HG02973 (cell line): Measurements from ENCODE around the gene GAS6.

Experiments used
- ATAC-seq: cut with Tn5 transposase; IDR thresholded peaks from one replicate; pipeline ENCODE4 v1.9.1; 2021; ENCODE audit warnings: moderate library complexity; ENCODE audit not compliant: unreplicated experiment

The GAS6 gene

DNA sequence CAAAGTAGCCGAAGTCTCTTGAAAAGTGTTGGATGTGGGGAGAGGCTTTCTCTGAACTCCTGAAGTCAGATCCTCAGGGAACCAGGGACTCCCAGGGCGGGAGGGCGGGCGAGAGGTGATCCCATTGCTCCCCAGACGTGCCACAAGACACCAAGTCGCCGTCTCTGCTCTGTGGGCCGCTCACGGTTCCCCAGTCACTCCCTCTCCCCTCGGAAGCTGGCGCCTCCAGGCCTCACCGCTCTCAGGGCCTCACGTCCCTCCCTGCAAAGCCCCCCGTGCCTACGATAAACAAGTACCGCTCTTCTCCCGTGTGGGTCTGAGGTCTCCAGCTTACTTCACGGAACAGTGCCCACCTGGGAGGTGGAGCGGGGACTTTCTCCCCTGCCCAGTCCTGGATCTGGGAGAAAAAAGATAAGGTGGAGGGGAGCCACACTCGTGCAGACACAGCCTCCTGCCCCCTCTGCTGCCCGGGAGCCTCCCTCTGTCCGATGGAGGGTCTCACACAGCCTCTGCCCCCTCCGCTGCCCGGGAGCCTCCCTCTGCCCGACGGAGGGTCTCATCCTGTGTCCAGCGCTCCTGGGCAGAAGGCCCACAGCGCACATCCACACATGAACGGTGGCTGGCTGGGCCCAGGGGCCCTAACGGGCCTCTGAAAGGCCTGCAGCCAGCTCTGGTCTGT lies 50.7 kb downstream of the GAS6 start:
- ATAC-seq: no peak

DNA sequence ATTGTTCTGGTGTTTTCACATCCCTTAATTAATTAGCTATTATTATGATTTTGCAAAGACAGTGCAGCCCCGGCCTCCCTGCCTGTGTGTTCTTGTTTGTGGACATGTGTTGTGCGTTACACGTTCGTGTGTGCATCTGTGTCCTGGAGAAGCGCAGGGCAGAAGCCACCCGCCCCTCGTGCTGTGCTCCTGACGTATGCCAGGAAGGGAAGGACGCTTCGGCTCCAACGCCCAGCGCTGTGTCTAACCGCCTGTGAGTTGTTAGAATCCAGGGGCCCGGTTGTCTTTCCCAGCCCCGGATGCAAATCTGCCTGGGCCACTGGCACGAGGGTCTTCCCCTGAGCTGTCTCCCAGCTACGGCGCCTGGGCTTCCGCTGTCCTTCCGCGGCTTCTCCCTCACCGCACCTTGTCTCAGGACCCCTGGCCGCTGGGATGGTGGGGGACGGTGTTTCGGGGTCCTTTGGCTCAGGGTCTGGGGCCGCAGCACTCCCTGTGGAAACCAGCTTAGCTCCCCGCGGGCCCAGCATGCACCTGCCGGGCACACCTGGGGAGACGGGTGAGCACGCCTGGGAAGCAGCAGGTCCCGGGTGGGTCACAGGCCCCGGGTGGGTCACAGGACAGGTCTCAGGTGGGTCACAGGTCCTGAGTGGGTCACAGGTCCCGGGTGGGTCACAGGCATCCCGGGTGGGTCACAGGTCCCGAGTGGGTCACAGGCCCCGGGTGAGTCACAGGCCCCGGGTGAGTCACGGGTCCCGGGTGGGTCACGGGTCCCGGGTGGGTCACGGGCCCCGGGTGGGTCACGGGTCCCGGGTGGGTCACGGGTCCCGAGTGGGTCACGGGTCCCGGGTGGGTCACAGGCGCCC lies 51.5 kb downstream of the GAS6 start:
- no peak for ATAC-seq

DNA sequence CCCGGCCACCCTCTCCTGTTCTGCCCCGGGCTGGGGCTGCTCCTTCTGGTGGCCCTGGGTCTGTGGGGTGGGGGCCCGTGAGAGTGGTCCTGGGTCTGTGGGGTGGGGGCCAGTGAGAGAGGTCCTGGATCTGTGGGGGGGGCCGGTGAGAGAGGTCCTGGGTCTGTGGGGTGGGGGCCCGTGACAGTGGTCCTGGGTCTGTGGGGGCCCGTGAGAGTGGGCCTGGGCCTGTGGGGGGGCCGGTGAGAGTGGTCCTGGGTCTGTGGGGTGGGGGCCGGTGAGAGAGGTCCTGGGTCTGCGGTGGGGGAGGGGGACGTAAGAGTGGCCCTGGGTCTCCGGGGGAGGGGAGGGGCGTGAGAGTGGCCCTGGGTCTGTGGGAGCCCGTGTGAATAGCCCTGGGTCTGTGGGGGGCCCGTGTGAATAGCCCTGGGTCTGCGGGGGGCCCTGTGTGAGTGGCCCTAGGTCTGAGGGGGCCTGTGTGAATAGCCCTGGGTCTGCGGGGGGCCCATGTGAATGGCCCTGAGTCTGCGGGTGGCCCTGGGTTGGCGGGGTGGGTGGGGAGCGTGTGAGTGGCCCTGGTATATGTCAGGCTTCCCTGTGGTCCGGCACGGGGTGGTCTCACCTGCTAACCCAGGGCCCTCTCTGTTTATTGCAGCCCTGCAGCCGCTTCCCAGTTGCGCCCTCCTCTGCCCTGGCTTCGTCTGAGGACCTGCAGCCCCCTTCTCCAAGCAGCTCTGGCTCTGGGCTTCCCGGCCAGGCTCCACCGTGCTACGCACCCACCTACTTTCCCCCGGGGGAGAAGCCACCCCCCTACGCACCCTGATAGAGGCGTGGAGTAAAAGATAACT lies 52.6 kb downstream of the GAS6 start:
- ATAC-seq: no peak

DNA sequence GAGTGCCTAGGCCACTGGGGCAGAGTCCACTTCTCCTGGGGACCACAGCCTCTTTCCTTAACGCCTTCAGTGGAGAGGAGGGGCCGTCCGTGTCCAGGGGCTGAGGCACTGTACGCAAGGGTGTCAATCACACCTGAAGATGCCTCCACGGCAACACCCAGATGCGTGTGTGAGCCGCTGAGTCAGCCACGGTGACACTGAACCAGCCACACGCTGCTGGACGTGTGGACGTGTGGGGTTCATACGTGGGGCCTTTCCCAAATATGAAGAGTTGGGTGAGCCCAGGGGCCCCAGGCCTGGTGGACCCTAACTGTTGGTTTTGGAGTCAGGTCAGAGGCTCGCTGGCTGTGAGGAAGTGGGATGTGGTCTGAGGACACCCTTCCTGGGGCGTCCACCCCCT lies 53.2 kb downstream of the GAS6 start:
- no peak for ATAC-seq

DNA sequence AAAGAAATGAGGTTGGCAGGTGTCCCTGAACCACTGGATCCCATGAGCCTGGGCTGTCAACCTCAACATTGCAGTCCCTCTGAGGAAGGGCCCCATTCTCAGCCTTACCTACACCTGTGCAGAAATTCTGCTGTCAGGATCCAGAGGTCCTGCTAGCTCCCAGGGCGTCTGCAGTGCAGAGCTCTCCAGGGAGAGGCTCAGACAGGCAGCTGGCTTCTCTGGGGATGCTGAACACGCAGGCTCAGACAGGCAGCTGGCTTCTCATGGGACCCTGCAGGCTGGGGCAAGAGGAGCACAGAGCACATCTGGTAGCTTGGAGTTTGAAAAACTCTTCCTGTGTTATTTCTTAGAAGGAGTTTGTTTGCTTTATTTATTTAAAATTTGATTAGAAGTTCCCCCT lies 53.9 kb downstream of the GAS6 start:
- no peak for ATAC-seq

DNA sequence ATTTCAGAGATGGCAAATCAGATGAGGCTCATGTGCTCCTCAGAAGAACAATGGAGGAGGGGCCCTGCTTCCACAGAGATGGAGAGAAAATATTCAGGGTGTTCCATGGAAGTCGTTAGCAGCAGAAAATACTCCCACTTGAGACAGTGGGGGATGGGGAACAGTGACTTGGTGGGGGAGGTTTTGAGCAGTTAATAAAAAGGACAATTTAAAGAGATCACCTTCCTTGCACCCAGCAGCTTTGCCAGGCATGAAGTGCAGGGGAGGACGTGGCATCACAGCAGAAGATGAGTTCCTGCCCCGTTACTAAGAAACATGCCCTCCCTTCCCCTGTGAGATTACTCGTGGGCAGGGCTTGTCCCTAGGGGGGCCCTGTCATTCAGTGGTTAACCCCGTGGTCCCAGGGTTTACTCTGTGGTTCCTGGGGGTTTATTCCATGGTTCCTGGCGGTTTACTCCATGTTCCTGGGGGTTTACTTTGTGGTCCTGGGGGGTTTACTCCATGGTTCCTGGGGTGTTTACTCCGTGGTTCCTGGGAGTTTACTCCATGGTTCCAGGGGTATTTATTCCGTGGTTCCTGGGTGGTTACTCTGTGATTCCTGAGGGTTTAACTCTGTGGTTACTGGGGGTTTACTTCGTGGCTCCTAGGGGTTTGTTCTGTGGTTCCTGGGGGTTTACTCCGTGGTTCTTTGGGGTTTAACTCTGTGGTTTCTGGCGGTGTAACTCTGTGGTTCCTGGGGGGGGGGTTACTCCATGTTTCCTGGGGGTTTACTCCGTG lies 55.6 kb downstream of the GAS6 start:
- no peak for ATAC-seq

DNA sequence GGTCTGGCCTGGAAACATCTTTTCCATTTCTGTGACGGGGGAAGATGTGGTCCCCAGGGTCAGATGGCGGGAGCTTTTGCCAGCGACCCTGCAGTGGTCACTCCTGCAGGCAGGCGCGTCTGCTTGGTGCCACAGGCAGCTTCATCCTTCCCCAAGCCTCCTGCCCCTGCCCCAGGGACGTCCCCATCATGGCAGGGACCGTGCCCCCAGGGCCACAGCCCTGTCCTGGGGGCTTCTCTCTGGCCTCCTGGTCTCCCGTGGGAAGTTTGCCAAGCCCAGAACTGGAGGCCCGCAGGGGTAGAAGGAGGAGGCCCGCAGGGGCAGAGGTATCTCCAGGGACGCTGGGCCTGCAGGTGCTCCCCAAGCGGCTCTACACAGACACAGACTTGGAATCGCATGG lies 57.4 kb downstream of the GAS6 start:
- no peak for ATAC-seq

DNA sequence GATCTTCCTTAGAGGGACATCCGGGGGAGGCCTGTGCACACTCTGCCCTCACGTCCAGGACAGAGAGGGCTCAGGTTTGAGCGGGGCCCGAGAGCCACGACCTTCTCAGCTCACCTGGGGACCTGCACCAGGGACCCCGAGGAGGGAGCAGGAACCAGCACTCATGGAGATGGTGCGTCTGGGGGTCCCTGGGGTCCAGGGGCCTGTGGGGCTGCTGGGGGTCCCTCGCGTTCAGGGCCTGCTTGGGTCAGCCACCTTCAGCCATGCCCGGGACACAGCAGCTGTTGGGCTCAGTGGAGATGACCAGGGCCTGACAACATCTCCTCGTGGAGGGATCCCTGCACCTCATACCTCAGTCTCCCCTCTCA lies 57.8 kb downstream of the GAS6 start:
- ATAC-seq: no peak

DNA sequence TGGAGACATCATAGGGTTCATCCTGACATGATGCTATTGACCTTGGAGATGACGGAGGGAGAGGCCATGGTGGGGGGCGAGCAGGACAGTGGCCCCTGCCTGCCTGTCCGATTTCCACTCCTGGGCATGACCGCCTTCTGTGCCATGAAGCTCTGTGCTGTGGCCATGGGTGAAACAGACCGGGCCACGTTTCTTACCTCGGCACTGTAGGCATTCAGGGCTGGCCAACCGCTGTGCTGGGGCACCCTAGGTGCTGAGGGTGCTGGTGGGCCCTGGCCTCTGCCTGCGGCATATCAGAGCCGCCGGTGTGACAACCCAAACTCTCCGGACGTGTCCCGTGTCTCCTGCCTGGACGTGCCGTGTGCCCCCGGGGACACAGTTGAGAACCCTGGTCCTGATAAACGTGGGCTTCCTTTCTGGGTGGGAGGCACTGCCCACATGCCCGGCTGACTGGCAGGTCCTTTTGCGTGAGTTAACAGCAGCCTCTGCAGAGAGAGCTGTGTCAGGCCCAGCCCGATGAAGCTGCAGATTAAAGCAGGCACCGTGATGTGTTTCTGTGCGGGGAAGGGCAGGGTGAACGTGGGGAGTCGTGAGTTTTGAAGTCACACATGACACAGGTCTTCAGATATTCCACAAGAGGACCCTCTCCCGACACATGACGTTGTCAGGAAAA lies 58.3 kb downstream of the GAS6 start:
- ATAC-seq: no peak

DNA sequence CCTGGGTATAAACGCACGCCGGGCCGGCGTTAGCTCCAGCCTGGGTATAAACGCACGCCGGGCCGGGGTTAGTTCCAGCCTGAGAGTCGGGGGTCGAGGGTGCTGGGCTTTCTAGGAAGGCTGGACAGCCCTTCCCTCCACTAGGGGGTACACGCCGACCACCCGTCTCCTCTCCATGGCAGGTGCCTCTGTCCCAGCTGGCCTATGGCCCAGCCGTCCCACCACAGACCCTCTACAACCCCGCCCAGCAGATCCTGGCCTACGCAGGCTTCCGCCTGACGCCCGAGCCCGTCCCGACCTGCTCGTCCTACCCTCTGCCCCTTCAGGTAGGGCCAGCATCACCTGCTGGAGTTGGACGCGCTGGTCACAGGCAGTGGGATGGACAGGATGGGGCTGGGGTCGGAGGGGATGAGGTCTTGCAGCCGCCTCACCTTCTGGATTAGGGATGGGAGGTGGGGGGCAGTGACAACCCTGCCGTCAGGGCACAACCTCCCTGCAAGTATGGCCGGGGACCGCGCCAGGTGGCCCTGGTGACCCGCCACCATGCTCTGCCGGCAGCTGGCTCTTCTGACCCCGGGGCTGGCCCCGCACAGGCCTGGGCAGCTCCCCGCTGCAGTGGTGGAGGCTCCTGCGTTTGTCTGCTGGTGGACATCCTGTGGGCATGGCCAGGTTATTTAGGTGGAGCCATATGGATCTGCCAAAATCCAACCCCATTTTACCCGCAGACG lies 59.0 kb downstream of the GAS6 start:
- ATAC-seq: no peak

DNA sequence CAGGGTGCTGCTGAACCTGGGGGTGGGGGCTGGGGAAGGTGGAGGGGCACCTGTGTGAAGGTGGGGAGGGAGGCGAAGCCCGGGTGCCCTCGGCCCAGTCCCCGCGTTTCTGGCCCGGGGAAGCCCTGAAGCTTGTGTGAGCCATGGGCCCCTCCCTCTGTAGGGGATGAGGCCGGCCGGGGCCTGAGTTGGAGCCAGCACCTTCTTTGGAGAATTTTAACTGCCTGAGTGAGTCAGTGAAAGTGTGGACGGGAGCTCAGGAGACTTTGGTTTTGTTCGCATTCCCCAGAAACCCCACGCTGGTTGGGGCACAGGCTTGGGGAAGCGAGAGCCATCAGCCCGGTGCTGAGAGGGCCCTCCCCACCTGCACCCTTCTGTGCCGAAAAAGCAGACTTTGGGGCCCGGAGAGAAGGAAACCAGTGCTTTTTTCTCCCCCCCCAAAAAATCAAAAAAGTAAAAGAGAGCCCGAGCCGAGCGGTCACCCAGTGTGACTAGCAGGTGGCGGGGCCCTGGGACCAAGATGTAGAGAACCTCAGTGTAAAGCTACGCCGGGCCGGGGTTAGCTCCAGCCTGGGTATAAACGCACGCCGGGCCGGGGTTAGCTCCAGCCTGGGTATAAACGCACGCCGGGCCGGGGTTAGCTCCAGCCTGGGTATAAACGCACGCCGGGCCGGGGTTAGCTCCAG lies 59.7 kb downstream of the GAS6 start:
- no peak for ATAC-seq

DNA sequence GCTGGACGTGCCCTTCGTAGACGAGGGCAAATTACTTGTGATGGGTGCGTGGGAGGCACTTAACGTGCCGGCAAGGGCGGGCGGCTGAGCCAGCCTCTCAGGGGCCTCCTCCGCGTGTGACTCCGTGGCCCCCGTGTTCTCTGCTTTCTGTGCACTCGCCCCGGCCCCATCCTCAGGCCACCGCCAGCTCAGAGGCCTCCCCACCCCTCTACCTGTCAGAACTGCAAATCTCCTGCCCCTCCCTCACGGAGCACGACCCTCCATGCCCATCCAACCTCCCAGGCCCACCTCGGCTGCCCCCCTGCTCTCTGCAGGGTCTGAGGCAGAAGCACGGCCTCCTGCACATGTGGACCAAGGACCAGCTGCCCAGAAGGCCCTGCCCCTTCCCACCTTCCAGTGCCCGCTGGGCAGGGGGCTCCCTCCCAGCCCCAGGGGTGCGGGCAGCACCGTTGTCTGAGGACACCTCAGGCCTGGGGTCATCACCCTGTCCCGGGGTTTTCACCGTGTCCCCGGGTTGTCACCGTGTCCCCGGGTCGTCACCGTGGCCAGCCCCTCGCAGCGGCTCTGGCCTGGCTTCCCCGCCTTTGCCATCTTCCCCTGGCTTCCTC lies 60.4 kb downstream of the GAS6 start:
- no peak for ATAC-seq

DNA sequence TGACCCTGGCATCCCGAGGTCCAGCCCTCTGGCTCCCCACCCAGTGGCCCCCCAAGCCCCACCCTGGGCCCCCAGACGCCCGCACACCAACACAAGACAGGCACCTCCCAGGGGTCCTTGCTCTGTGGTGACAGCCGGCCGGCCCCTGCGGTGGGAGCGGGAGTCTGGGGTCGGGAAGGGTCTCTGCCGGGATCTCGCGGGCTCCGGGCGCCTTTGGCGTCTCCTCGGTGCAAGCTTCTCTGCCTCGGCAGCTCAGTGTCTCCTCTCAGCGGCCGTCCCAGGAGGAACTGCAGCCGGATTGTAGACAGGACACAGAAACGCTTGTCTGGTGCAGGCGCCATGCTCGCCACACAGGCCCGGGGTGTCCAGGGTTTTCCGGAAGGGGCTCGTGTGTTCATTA lies 61.1 kb downstream of the GAS6 start:
- ATAC-seq: no peak

DNA sequence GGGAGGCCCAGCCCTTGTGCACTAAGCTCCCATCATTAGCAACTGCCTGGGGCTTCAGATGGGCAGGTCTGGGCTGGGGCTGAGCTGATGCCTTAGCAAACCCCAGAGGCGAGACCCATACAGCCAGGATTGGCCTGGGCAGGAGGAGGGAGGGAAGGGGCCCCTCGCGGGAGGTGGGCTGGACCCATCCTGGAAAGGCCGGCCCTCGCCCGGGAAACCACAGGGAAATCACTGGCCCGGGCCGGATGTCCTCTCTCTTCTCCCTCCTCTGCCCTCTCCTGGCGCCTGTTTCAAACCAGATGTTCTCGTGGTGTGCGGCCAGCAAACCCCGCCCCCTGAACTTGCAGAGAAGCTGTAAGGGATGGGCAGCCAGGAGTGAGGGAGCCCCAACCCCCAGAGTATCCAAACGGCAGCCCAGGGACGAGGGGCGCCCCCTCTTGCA lies 61.8 kb downstream of the GAS6 start:
- ATAC-seq: no peak

DNA sequence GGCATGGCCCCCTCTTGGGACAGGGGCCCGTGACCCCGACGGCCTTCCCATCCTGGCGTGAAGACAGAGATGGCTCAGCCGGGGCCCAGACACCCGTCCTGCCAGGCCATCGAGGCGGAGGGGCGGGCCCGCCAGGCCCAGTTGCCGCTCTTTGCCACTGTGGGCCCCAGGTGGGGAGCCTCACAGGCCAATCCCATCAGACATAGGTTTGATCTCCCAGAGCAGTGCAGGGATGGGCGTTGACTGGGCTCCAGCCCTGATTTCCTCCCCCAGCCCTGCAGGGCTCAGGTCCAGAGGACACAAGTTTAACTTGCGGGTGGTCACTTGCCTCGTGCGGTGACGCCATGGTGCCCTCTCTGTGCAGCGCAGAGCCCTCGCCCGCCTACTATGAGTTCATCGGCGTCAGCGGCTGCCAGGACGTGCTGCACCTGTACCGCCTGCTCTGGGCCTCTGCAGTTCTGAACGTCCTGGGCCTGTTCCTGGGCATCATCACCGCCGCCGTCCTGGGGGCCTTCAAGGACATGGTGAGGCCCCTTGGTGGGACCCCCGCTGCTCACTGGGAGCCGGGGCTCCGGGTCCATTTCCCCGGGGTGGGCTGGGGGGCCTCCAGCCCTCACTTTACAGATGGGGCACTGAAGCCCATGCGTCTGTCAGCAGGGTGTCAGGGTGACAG lies 62.5 kb downstream of the GAS6 start:
- ATAC-seq: no peak

DNA sequence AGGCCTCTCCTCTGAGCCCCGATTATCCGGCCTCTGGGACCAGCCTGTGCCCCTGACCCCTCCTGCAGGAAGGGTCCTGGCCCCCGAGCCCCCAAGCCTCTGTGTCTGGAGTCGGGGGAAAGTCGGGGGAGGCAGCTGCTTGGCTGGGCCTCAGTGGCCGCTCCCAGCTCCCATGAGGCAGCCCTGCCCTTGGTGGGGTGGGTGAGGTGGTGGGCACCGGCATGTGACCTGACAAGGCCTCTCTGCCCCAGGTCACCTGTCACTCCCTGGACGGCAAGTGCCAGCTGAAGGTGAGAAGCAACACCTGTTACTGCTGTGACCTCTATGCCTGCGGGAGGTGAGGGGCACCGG lies 63.3 kb downstream of the GAS6 start:
- ATAC-seq: no peak

DNA sequence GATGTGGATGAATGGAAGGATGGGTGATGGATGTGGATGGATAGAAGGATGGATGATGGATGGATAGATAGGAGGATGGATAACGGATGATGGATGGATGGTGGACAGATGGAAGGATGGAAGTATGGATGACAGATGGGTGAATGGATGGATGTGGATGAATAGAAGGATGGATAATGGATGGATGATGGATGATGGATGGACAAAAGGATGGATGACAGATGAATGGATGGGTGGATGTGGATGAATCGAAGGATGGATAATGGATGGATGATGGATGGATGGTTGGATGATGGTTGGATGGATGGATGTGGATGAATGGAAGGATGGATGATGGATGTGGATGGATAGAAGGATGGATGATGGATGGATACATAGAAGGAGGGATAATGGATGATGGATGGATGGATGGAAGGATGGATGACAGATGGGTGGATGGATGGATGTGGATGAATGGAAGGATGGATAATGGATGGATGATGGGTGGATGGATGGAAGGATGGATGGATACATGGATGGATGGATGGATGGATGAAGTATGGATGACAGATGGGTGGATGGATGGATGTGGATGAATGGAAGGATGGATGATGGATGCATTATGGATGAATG lies 65.6 kb downstream of the GAS6 start:
- ATAC-seq: no peak
